Ectodermal cell (in vitro differentiated cells): ENCODE measurements around the gene CNTROB.
"Not testable (repeated sequence)": the region's sequence is repeated elsewhere in the genome, so short reads cannot be mapped to it uniquely, and the experiment has no call there.

Experiments
- H3K27ac ChIP-seq: 2 replicates; pipeline ENCODE4 v1.7.0; 2013; ENCODE audit warnings: mild to moderate bottlenecking, low read depth, low read length; ENCODE audit not compliant: insufficient read depth, poor library complexity, severe bottlenecking
- H3K27me3 ChIP-seq: 2 replicates; pipeline ENCODE4 v1.7.0; 2013; ENCODE audit warnings: mild to moderate bottlenecking, low read length; ENCODE audit not compliant: insufficient read depth, control insufficient read depth, poor library complexity, severe bottlenecking
- H3K36me3 ChIP-seq: one replicate; pipeline ENCODE4 v1.7.0; 2013; ENCODE audit warnings: low read length; ENCODE audit not compliant: control insufficient read depth, insufficient read depth
- H3K4me1 ChIP-seq: one replicate; pipeline ENCODE4 v1.7.0; 2013; ENCODE audit warnings: low read length; ENCODE audit not compliant: control insufficient read depth, insufficient read depth
- H3K4me3 ChIP-seq: 2 replicates; pipeline ENCODE4 v1.7.0; 2013; ENCODE audit warnings: low read depth, low read length, control low read depth; ENCODE audit not compliant: insufficient read depth
- H3K9me3 ChIP-seq: 2 replicates; pipeline ENCODE4 v1.7.0; 2013; ENCODE audit warnings: mild to moderate bottlenecking, low read length, moderate library complexity; ENCODE audit not compliant: control insufficient read depth
- WGBS, 2 experiments: methylation state at CpG; one replicate each; pipeline ENCODE4 v1.1.7; 2013; ENCODE audit warnings: missing lambda C conversion rate in 2 of 2; 5-methylcytosine and 5-hydroxymethylcytosine counted together

Gene CNTROB

GRCh38 chr17:7943291-7943690 lies 11.3 kb downstream of the CNTROB start:
- Histone ChIP-seq H3K9me3 (no peaks in the 10 kb centered on the region), H3K36me3 (peaks cover 48% of the 10 kb centered on the region), H3K27me3 (no peaks in the 10 kb centered on the region), H3K27ac (no peak overlapping the region), H3K4me3 (no peak overlapping the region), H3K4me1 (no peaks in the 10 kb centered on the region)
- 92 to 94% methylated on average over 13 of the region's 13 CpGs for WGBS, 2 experiments

GRCh38 chr17:7944326-7944725 lies 12.3 kb downstream of the CNTROB start:
- Histone ChIP-seq H3K27ac (no peak overlapping the region), H3K9me3 (no peaks in the 10 kb centered on the region), H3K4me1 (no peaks in the 10 kb centered on the region), H3K4me3 (no peak overlapping the region), H3K27me3 (no peaks in the 10 kb centered on the region), H3K36me3 (peaks cover 52% of the 10 kb centered on the region)
- 96% methylated on average over 9 of the region's 9 CpGs for WGBS, 2 experiments

- peaks cover 41% of the 10 kb centered on the region for H3K36me3 ChIP-seq
- no peaks in the 10 kb centered on the region for H3K4me1 ChIP-seq
- H3K9me3 ChIP-seq = no peaks in the 10 kb centered on the region
- H3K27ac ChIP-seq = no peak overlapping the region
- 90 to 93% methylated on average over 7 of the region's 7 CpGs for WGBS, 2 experiments
- H3K4me3 ChIP-seq = no peak overlapping the region
- H3K27me3 ChIP-seq = no peaks in the 10 kb centered on the region
These were observed 13.6 kb downstream of the CNTROB start for GRCh38 chr17:7945651-7946050.

GRCh38 chr17:7946441-7946840 lies 14.4 kb downstream of the CNTROB start:
- Histone ChIP-seq H3K4me1 (no peaks in the 10 kb centered on the region), H3K27ac (no peak overlapping the region), H3K27me3 (no peaks in the 10 kb centered on the region), H3K9me3 (no peaks in the 10 kb centered on the region), H3K36me3 (peaks cover 33% of the 10 kb centered on the region), H3K4me3 (no peak overlapping the region)
- WGBS, 2 experiments = 80 to 87% methylated on average over 5 of the region's 5 CpGs

- Histone ChIP-seq H3K4me1 (no peaks in the 10 kb centered on the region), H3K27ac (no peak overlapping the region), H3K36me3 (peaks cover 32% of the 10 kb centered on the region), H3K9me3 (no peaks in the 10 kb centered on the region), H3K4me3 (no peak overlapping the region), H3K27me3 (no peaks in the 10 kb centered on the region)
- WGBS, 2 experiments = 91 to 95% methylated on average over 5 of the region's 5 CpGs
These were observed 15.6 kb downstream of the CNTROB start for GRCh38 chr17:7947651-7948050.

GRCh38 chr17:7950578-7950977 lies 18.6 kb downstream of the CNTROB start:
- no peaks in the 10 kb centered on the region for H3K4me1 ChIP-seq
- peaks cover 16% of the 10 kb centered on the region for H3K36me3 ChIP-seq
- H3K9me3 ChIP-seq = no peaks in the 10 kb centered on the region
- no peak overlapping the region for H3K27ac ChIP-seq
- WGBS, 2 experiments = 81 to 83% methylated on average over 3 of the region's 3 CpGs
- no peak overlapping the region for H3K4me3 ChIP-seq
- no peaks in the 10 kb centered on the region for H3K27me3 ChIP-seq

GRCh38 chr17:7951143-7951792 lies 19.3 kb downstream of the CNTROB start:
- Histone ChIP-seq H3K4me3 (no peak overlapping the region), H3K36me3 (peaks cover 9% of the 10 kb centered on the region), H3K27me3 (no peaks in the 10 kb centered on the region), H3K4me1 (no peaks in the 10 kb centered on the region), H3K9me3 (no peaks in the 10 kb centered on the region), H3K27ac (no peak overlapping the region)
- WGBS, 2 experiments = 85 to 90% methylated on average over 5 of the region's 5 CpGs

GRCh38 chr17:7953266-7953665 lies 21.3 kb downstream of the CNTROB start:
- not testable (repeated sequence) for H3K27me3 ChIP-seq, H3K27ac ChIP-seq, H3K9me3 ChIP-seq, H3K4me3 ChIP-seq, H3K4me1 ChIP-seq, H3K36me3 ChIP-seq
- WGBS, 2 experiments = 93 to 95% methylated on average over 13 of the region's 13 CpGs

- H3K4me1 ChIP-seq = no peaks in the 10 kb centered on the region
- 87 to 90% methylated on average over 13 of the region's 13 CpGs for WGBS, 2 experiments
- H3K4me3 ChIP-seq = no peak overlapping the region
- H3K27me3 ChIP-seq = no peaks in the 10 kb centered on the region
- H3K27ac ChIP-seq = no peak overlapping the region
- no peaks in the 10 kb centered on the region for H3K9me3 ChIP-seq
- H3K36me3 ChIP-seq = no peaks in the 10 kb centered on the region
These were observed 23.6 kb downstream of the CNTROB start for GRCh38 chr17:7955414-7956227.

- 87 to 91% methylated on average over 10 to 11 of the region's 11 CpGs for WGBS, 2 experiments
- H3K4me3 ChIP-seq = no peak overlapping the region
- no peaks in the 10 kb centered on the region for H3K9me3 ChIP-seq
- no peaks in the 10 kb centered on the region for H3K36me3 ChIP-seq
- no peaks in the 10 kb centered on the region for H3K4me1 ChIP-seq
- H3K27me3 ChIP-seq = no peaks in the 10 kb centered on the region
- H3K27ac ChIP-seq = no peak overlapping the region
These were observed 24.4 kb downstream of the CNTROB start for GRCh38 chr17:7956228-7956965.
